CD1c-positive myeloid dendritic cell (primary cell): ENCODE data around the gene KLHL29.

Source experiments
- DNase-seq: peaks from one replicate; pipeline ENCODE4 v3.0.0-alpha.2; 2016; ENCODE audit errors: extremely low spot score

Gene KLHL29

DNA sequence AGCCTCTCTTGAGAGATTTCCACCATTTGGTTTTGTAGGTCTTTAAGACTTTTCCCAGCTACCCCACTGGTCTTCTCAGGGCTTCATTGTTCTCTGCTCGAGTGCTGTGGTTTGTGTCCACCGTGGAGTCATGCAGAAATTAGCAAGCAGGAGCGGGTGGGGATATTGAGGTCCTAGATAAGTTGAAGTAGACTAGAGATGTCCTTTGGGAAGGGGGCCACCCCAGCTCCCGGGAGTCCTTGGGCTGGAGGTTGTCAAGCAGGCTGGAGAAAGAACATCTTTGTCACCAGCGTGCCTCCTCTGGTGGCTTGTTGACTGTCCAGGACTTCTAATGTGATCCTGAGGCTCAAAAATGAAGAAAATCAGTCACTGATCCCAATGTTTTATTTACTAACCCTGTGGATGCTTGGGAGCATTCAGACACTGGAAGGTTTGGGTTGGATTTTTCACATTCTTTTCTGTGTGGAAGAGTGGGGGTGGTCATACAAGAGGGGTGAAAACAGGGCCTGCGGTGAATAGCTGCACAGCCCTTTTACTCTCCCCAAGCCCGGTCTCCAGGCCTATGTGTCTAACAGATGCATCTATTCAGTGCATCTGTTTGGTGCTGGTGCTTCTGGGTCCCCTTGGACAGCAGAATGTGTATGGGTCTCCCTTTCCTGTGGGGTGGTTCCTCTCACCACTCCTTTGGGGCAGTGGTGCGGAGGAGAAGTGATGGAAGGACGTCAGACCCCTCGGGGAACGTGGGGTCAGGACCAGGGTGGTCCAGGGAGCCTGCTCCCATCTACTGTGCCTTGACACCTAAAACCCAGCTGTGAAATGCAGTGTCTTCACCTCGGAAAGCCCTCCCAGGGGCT lies 208.1 kb downstream of the KLHL29 start:
- no peak for DNase-seq

DNA sequence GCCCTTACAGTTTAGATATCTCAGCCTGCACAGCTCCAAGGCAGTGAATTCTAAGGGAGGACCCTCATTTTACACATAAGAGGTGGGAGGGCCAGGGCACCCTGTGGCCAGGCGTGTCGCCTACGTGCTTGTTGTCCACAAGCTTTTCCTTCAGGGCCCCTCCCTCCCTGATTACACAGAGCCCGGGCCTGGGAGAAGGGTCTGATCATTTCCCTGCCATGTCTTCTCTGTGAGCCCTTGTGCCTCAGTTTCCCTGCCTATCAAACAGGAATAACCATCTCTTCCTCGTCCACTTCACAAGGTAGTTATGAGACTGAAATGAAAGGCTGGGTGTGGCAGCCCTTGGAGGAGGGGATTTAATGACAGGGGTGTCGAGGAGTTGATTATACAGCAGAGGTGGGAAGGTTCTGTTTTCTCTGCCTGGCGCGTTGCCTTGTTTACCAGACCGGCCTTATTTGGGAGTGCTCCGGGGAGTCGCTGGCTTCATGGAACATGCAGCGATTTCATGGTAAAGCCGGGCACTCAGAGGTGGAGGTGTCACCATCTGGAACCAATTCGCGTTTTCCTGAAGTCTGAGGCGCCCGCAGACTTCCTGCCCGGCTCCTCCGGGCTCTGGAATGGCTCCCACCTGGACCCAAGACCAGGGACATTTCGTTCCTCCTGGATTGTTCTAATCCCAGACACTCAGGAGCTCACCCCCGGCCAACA lies 208.9 kb downstream of the KLHL29 start:
- DNase-seq: no peak

DNA sequence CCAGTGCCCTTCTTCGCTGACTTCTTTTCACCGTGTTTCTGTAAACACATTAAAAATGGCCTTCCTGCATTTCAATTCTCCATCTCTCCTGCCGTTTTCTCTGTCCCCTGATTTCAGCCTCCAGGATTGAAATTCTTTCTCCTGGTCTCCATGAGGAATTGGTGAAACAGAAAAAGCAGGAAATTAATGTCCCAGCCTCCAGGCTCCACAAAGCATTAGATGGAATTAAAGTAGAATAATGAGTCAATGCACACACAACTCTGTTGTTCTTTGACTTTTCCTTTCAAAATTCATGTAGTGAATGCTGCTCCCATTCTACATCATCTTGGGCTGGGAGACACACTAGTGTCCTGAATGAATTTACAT lies 209.5 kb downstream of the KLHL29 start:
- DNase-seq: no peak

DNA sequence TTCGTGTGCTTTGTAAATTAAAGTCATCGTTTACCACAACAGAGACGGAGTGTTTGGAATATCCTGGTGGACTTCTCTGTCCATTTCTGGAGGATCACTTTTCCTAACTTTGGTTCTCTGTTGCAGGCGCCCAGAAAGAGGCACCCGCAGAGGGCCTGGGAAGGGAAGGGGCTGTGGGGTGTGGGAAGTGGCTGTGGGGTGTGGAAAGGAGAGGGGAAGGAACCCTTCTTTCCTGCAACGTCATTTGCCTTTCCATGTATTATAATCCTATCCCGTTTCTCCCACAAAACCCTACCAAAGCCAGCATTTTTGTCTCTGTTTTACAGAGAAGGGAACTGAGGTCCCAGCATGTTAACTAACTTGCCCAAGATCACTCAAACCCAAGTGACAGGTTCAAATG lies 210.0 kb downstream of the KLHL29 start:
- DNase-seq: no peak

DNA sequence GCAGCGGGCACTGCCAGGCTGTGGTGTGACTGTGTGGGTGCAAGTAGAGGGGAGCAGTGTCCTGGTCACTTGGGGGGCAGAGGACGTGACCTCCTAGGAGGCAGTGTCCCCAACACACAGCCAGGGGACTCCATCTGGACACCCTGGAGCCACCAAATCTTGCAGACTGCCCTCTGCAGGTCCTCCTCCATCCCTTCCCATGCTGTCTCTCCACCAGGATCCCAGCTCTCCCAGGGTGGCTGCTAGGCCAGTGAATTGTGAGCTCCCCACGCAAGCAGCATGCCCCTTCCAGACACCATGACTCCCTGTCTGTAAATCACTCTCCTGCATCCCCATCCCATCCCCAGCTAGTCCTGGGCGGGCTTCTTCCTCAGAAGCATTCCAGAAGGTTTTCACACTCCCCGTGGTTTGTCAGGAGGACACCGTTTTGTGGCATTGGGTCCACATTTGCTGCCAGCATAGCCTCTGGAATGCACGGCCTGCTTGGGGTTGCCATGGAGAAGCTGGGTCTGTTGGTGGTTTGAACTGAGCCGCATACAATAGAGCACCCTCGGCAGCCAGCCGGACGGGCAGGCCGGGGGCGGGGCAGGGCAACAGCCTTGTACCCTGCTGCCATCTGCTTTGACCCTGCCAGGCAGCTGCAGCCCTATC lies 210.7 kb downstream of the KLHL29 start:
- DNase-seq: no peak

DNA sequence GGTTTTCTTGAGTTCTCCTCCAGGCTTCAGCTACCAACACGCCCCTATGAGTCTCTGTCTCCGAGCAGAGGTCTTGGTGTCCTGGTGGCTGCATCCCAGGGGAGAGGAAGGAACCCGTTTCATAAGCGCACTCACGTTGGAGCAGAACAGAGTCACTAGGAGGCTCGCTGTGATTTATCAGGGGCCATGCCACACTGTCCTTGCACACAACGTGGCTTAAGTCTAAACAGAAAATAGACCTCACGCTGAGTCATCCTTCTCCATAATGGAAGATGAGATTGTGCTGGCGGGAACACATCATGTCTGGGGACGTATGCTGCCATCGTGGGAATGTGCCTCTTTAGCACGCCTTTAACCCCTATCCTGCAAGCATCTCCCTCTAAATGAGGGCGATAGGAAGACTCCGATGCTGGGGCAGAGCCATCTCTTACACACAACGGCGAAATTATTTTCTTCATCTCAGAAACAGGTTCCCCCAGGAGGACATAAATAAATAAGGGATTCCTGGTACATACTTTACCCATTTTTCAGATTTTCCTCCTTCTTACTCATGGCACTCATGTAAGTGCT lies 211.4 kb downstream of the KLHL29 start:
- DNase-seq: no peak

DNA sequence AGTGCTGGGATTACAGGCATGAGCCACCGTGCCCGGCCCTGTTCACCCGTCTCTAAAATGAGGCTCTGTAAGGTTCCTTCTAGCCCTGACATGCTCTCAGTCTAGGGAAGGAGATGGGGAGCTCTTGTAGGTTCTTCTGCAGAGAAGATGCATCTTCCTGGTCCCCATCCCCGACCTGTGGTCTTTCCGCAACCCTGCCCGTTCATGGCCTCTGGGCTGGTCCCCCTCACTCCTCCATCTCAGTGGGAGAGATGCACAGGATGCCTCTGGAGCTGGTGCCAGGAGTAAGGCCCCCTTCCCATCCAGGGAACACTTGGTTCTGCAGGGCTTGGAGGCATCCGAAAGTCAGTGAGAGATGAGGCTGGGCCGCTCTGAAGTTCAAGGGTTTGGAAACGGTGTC lies 212.7 kb downstream of the KLHL29 start:
- no peak for DNase-seq

DNA sequence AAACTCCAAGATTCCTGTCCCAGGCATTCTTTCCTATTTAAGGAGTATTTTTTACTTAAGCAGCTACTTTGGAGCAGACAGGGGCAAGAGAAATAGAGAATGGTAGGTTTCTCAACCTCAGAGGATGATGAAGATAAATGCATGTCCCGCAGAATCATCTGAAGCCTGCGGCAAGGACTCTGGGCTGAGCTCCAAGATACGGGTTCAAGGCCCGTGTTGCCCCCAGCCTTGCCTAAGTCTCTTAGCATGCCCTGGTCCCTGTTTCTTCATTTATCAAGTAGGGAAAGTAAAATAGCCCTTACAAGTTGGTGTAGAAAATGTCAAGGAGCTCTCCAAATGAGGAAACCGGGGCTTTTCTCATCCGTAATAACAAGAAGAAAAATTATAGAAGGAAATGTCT lies 214.0 kb downstream of the KLHL29 start:
- DNase-seq: no peak

DNA sequence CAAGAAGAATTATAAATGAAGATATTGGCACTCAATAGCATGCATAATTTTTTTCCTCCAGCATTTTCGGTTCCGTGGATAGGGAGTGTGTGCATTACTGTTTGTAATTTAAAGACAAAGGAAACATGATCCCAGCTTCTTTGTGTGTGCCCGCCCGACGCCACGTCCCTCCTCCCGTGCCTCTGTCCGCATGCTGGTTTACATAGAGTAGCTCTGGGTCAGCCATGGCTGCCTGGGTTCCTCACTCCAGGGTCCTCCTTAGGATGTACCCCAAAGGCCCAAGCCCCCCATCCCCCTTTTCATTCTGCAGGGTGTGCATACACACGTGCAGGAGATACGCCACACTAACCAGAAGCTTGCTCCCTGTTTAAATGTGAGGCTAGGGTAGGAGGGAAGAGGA lies 214.7 kb downstream of the KLHL29 start:
- no peak for DNase-seq

DNA sequence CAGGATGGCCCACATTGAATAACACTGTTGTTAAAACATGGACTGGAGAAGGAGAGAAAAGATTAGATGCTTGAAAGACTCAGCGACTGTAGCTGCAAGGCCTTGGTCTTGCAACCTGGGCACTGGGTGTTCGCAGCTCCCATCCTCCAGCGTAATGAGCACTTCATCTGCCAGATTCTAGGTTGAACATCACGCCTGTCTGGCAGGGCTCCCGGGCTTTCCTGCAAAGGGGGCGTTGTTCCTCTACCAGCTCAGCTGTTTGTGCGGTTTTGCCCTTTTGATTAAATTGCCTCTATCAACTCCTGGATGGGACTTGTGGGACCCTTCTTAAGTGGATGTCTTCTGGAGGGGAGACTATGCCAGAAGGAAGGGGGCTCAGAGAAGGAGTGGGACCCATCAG lies 215.4 kb downstream of the KLHL29 start:
- no peak for DNase-seq

DNA sequence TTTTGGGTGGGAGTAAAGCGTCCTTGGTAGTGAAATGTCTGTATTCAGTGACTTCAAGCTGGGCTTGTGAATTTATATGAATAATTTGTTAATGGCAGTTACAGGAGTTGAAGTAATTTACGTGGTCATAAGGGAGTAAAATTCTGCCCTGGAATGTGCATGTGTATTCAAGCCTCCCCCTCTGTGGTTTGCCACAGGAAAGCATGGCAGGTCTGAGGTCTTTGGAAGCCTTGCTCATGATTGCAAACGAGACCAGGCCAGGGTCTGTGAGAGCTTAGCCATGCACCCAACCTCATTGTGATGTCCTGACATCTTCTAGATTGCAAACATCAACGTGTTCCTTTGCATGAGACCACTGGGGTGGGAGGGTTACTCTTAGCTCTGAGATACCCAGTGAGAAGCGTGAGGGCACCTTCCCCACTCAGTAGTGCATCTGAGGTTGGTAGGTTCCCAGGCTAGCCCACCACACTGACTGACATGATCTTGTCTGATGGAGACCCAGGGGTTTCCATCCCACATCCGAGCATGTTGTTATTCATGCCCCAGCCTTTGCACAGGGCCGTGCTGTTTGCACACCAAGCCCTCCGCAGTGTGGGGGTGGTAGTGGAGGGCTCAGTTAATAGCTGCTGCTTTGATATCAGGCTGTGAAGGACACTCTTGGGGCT lies 216.5 kb downstream of the KLHL29 start:
- no peak for DNase-seq

DNA sequence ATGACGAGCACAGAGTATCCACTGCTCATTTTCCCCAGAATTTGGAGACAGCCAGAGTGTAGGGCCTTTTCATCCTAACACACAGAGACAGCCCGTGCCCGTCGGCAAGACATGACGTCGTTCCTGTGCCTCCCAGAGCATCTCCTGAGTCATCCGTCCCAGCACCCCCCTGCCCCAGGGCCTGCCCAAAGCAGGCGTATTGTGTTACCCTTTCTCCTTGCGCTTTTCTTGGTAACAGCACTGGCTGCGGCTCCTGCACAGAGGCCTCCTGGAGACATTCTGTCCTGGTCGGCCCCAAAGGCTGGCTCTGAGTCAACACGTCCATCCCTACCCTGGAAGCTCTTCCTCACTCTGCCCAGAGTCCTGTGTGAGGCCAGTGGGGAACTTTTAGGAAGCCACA lies 217.1 kb downstream of the KLHL29 start:
- no peak for DNase-seq

DNA sequence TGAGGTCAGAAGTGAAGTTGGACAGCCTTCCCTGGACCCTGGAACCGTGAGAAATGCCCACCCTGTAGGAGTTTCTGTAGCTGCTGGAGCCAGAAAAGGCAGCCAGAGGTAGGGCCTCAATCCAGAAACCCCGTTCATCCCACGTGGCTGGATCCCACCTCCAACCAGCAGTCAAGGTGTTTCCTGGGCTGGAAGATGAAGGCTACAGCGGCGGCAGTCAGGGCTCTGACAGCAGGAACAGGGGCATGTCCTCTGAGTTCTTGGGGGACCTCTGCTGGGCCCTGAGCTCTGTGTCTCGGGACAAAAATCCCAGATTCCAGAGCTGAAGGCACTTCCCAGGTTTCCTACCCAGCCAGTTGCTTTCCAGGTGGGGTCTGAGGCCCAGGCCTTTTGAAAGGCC lies 218.2 kb downstream of the KLHL29 start:
- no peak for DNase-seq

DNA sequence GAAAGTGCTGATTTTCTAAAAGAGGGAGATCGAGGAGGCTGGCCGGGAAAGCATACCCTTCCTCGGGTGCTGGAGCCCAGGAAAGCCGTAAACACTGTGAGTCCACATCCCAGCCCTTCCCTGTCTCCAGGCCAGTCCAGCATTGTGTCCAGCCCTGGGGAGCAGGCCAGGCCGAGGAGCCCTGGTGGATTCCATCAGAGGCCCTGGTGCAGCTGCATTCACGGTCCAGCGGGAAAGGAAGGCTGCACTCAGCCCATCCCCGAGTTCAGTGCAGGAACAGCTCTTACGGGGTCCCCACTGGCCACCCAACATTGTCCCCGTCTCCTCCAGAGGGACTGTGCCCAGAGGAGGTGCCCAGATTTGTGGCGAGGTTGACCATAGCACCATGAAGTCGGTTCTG lies 218.6 kb downstream of the KLHL29 start:
- DNase-seq: no peak

DNA sequence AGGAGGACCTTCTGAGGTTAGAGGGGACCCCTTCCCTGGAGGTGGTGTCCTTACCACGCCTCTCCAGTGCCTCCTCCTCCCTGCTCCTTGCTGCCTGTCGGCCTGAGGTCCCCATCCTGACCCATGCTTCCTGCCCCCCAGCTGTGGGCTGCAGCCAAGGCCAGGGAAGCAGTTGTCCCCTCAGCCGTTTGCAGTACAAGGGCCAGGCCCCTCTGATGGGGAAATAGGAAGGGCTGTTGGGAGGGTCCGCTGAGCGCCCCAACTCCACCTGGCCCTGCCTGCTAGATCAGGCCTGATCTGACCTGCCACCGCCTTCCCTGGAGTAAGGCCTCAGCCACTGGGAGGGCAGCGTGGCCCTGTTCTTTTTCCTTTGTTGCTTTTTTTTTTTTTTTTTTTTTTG lies 219.8 kb downstream of the KLHL29 start:
- no peak for DNase-seq

DNA sequence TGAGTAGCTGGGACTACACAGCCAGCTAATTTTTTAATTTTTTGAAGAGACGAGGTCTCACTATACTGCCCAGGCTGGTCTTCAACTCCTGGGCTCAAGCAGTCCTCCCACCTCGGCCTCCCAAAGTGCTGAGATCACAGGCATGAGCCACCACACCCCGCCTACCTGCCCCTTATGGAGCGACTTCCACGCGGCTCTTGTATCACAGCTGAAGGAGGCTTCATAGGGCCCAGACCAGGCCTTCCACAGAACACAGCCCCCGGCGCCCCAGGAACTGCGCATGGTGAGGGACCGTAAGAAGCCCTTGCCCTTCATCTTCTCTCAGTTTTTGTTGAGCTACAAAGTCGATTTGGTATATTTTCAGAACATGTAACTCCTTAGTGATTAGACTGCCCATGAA lies 220.3 kb downstream of the KLHL29 start:
- DNase-seq: no peak

DNA sequence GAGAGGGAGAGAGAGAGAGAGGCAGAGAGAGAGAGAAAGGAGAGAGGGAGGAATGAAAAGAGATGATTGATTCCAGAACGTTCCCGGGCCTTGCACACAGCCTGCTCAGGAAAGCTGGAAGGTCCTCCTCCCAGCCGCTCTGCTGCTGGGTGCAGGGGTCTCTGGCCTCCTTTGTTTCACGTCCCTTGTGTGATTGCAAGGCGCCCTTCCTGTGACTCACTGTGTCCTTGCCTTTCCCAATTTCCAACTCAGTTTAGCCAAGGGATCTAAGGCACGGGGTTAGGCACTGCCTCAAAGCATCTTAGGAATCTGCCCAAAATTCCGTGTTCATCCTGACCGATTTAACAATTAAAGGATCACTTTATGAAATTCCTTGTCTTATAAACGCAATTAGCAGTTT lies 221.2 kb downstream of the KLHL29 start:
- DNase-seq: no peak

DNA sequence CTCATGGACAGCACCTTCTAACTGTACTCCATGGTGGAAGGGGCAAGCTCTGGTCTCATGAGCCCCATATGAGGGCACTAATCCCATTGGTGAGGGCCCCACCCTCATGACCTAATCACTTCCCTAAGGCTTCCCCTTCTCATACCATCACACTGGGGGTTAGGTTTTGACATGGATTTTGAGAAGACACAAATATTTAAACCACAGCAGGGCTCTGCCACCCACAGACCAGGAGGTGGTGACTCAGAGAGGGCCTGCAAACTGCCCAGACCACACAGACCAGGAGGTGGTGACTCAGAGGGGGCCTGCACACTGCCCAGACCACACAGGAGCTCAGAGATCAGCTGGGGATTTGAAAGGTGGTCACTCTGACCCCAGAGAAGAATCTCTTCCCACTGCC lies 222.0 kb downstream of the KLHL29 start:
- DNase-seq: peak; percentile 1

DNA sequence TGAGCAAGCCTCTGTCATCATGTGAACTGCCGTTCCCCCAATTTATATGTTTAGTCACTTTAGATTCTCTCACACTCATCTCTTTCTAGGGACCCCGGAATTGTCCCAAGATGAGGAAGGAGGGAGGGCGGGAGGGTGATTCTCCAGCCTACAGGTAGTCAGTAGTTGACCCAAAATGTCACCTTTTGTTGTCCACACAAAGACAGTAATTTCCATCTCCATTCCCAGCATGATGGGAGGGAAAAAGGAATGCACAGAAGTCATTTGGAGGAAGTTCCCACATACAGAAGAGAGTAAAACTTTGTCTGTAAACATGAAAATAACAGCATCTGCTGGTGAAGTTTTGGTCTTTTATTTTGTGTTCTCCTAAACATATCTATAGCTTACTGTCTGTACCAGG lies 222.9 kb downstream of the KLHL29 start:
- DNase-seq: no peak

DNA sequence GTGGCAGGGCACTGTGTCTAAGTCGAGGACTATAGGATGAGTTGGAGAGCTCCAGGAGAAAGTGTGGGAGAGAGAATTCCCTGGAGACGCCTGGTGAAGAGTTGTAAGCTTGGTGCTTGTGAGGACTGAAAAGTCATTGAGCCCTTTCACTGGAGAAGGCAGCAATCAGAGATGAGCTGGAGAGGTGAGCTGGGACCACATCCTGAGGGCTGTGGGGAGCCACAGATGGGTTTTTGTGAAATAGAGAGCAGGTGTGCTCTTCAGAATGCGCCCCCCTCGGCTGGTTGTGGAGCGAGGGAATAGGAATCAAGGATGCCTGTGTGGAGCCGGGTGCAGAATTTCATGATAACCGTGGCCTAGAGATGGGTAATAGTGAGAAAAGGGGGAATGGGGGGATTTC lies 224.3 kb downstream of the KLHL29 start:
- DNase-seq: no peak

DNA sequence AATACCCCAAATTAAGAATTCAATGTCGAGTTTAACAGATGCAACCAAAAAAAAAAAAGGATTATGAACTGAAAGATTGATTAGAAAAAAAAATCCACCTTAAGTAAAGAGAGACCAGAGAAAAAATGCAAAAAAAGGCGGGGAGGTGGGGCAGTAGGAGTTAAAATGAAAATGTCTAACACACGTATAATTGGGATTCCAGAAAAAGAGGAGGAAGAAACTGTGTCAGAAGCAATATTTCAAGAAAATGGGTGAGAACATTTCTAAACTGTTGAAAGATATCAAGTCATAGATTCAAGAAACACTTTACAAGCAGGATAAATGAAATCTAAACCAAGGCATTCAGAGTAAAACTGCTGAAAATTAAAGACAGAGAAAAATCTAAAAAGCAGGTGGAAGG lies 226.9 kb downstream of the KLHL29 start:
- DNase-seq: no peak

DNA sequence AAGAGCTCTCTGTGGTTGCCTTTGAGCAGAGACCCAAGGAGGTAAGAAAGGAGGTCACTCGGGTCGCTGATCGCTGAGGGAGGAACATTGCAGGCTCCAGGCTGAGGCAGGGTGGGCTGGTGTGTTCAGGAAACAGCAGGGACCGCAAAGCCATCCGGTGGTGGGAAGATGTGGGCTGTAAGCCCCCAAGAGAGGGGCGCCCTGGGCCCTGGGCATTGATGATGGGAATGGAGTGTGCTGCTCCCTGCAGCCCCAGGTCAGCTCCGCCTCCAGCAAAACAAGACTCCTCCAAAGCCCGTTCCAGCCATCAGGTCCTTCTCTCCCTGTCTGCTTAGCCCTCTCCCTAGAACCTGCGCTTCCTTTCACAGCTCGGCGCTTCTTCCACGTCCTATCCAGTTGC lies 229.7 kb downstream of the KLHL29 start:
- no peak for DNase-seq
